GM21526 (cell line): ENCODE data around the gene RILPL1.
"Not testable (repeated sequence)": the region's sequence is repeated elsewhere in the genome, so short reads cannot be mapped to it uniquely, and the experiment has no call there.

Experiments
- ATAC-seq: cut with Tn5 transposase; IDR thresholded peaks from one replicate; pipeline ENCODE4 v1.9.1; 2021; ENCODE audit warnings: moderate library complexity; ENCODE audit not compliant: unreplicated experiment, low FRiP score

RILPL1 gene

GRCh38 chr12:123533672-123534643 is at the start of gene RILPL1:
RILPL1 (minus strand) TSS chr12:123533719; CDS start chr12:123533482, 237 bp downstream.
- no peak for ATAC-seq

GRCh38 chr12:123580772-123581171 is 47.3 kb upstream of the RILPL1 start:
- no peak for ATAC-seq

GRCh38 chr12:123578829-123579228 is 45.3 kb upstream of the RILPL1 start:
- ATAC-seq, result not testable (repeated sequence)

- no peak for ATAC-seq
Observed at GRCh38 chr12:123578243-123578642, 44.7 kb upstream of the RILPL1 start.

- no peak for ATAC-seq
Observed at GRCh38 chr12:123576611-123577010, 43.1 kb upstream of the RILPL1 start.

- no peak for ATAC-seq
Observed at GRCh38 chr12:123573870-123574269, 40.4 kb upstream of the RILPL1 start.

- ATAC-seq, result no peak
Observed at GRCh38 chr12:123572391-123572790, 38.9 kb upstream of the RILPL1 start.

GRCh38 chr12:123571343-123571813 is 37.9 kb upstream of the RILPL1 start:
- no peak for ATAC-seq

- no peak for ATAC-seq
Observed at GRCh38 chr12:123559468-123559867, 25.9 kb upstream of the RILPL1 start.

- ATAC-seq, result not testable (repeated sequence)
Observed at GRCh38 chr12:123558487-123558886, 25.0 kb upstream of the RILPL1 start.

- ATAC-seq, result not testable (repeated sequence)
Observed at GRCh38 chr12:123554843-123555242, 21.3 kb upstream of the RILPL1 start.

GRCh38 chr12:123554136-123554535 is 20.6 kb upstream of the RILPL1 start:
- not testable (repeated sequence) for ATAC-seq

GRCh38 chr12:123550700-123551099 is 17.2 kb upstream of the RILPL1 start:
- ATAC-seq, result no peak

GRCh38 chr12:123548107-123548506 is 14.6 kb upstream of the RILPL1 start:
- ATAC-seq, result no peak

GRCh38 chr12:123546281-123546680 is 12.8 kb upstream of the RILPL1 start:
- no peak for ATAC-seq

- no peak for ATAC-seq
Observed at GRCh38 chr12:123543541-123543940, 10.0 kb upstream of the RILPL1 start.

GRCh38 chr12:123540899-123541662 is 7.6 kb upstream of the RILPL1 start:
- ATAC-seq, result no peak

GRCh38 chr12:123535952-123536351 is 2.4 kb upstream of the RILPL1 start:
- not testable (repeated sequence) for ATAC-seq

- no peak for ATAC-seq
Observed at GRCh38 chr12:123532808-123533649, 490 bp downstream of the RILPL1 start.

- no peak for ATAC-seq
Observed at GRCh38 chr12:123532019-123532418, 1.5 kb downstream of the RILPL1 start.
